HG02763 (cell line): ENCODE results near the gene FAM83B.
"Not testable (repeated sequence)": the region's sequence is repeated elsewhere in the genome, so short reads cannot be mapped to it uniquely, and the experiment has no call there.

Experiments
- ATAC-seq: cut with Tn5 transposase; IDR thresholded peaks from one replicate; pipeline ENCODE4 v1.9.1; 2021; ENCODE audit warnings: mild to moderate bottlenecking, moderate library complexity; ENCODE audit not compliant: unreplicated experiment

Gene FAM83B

GRCh38 chr6:54856129-54856528 is 9.6 kb downstream of the FAM83B start:
- ATAC-seq: no peak

GRCh38 chr6:54860132-54860531 is 13.6 kb downstream of the FAM83B start:
- ATAC-seq: no peak

GRCh38 chr6:54860739-54861138 is 14.2 kb downstream of the FAM83B start:
- no peak for ATAC-seq

- no peak for ATAC-seq
Measured at GRCh38 chr6:54861905-54862616, 15.5 kb downstream of the FAM83B start.

- no peak for ATAC-seq
Measured at GRCh38 chr6:54864272-54864671, 17.7 kb downstream of the FAM83B start.

- no peak for ATAC-seq
Measured at GRCh38 chr6:54865091-54865631, 18.6 kb downstream of the FAM83B start.

GRCh38 chr6:54868556-54868955 is 22.0 kb downstream of the FAM83B start:
- ATAC-seq: no peak

- ATAC-seq: no peak
Measured at GRCh38 chr6:54873599-54873998, 27.0 kb downstream of the FAM83B start.

GRCh38 chr6:54874349-54875048 is 27.9 kb downstream of the FAM83B start:
- no peak for ATAC-seq

- ATAC-seq: no peak
Measured at GRCh38 chr6:54875539-54875938, 29.0 kb downstream of the FAM83B start.

- ATAC-seq: no peak
Measured at GRCh38 chr6:54876365-54876764, 29.8 kb downstream of the FAM83B start.

- ATAC-seq: no peak
Measured at GRCh38 chr6:54876871-54877270, 30.3 kb downstream of the FAM83B start.

GRCh38 chr6:54877713-54878317 is 31.2 kb downstream of the FAM83B start:
- ATAC-seq: no peak

- ATAC-seq: no peak
Measured at GRCh38 chr6:54878718-54879117, 32.1 kb downstream of the FAM83B start.

- no peak for ATAC-seq
Measured at GRCh38 chr6:54879188-54879985, 32.8 kb downstream of the FAM83B start.

- ATAC-seq: no peak
Measured at GRCh38 chr6:54881067-54881730, 34.6 kb downstream of the FAM83B start.

- ATAC-seq: not testable (repeated sequence)
Measured at GRCh38 chr6:54881891-54882290, 35.3 kb downstream of the FAM83B start.

GRCh38 chr6:54886932-54887584 is 40.5 kb downstream of the FAM83B start:
- ATAC-seq: no peak

GRCh38 chr6:54891536-54891935 is 45.0 kb downstream of the FAM83B start:
- ATAC-seq: no peak

- ATAC-seq: no peak
Measured at GRCh38 chr6:54892831-54893230, 46.3 kb downstream of the FAM83B start.
